CD14-positive monocyte (primary cell): ENCODE measurements around the gene GIN1. TPM values are rescaled to one million over a fixed set of nuclear protein-coding genes. Genes with fewer than 3 reads are reported as not detected.

ENCODE experiments used
- DNase-seq, 3 donors: peaks; one replicate each; pipeline ENCODE4 v3.0.0-alpha.2; 2011 to 2022
- H2AFZ ChIP-seq: 2 replicates; pipeline ENCODE4 v1.6.0; 2012; ENCODE audit warnings: mild to moderate bottlenecking, low read depth, low read length, inconsistent platforms; ENCODE audit not compliant: insufficient read depth, poor library complexity, severe bottlenecking
- H3K27ac ChIP-seq, 2 donors: 1 replicate in 1 of 2; 2 replicates in 1 of 2; pipeline ENCODE4 v1.5.1; 2012 to 2013; ENCODE audit warnings: low read length in 2 of 2, control low read depth in 1 of 2, inconsistent platforms in 1 of 2, low read depth in 1 of 2, mild to moderate bottlenecking in 1 of 2
- H3K27me3 ChIP-seq, 2 donors: one replicate each; pipeline versions ENCODE4 v1.6.0 to v1.6.1; 2011 to 2013; ENCODE audit warnings: low read length in 2 of 2; ENCODE audit not compliant: control insufficient read depth in 2 of 2, insufficient read depth in 2 of 2
- H3K36me3 ChIP-seq, 2 donors: replicated peaks in 1 of 2; 1 replicate in 1 of 2; 2 replicates in 1 of 2; pipeline versions ENCODE4 v1.5.1 to v1.6.1; 2012 to 2013; ENCODE audit warnings: low read length in 2 of 2, control low read depth in 1 of 2, inconsistent platforms in 1 of 2, mild to moderate bottlenecking in 1 of 2; ENCODE audit not compliant: insufficient read depth in 2 of 2, control insufficient read depth in 1 of 2
- H3K4me1 ChIP-seq, 2 donors: 1 replicate in 1 of 2; 2 replicates in 1 of 2; pipeline versions ENCODE4 v1.5.1 to v1.6.1; 2012 to 2013; ENCODE audit warnings: low read length in 2 of 2, control low read depth in 1 of 2, inconsistent platforms in 1 of 2, mild to moderate bottlenecking in 1 of 2, moderate library complexity in 1 of 2; ENCODE audit not compliant: insufficient read depth in 2 of 2, control insufficient read depth in 1 of 2
- H3K4me2 ChIP-seq: replicated peaks from 2 replicates; pipeline ENCODE3; 2012; ENCODE audit warnings: low read length, moderate library complexity, mild to moderate bottlenecking; ENCODE audit not compliant: poor library complexity, severe bottlenecking; ENCODE audit errors: extremely low read depth
- H3K4me3 ChIP-seq, 3 experiments: fragments of 200-600 bp in 1 of 3; sonication (generic) in 1 of 3; replicated peaks in 1 of 3; 1 replicate in 2 of 3; 2 replicates in 1 of 3; pipeline ENCODE4 v1.5.1; 2011 to 2013; ENCODE audit warnings: low read length in 3 of 3, mild to moderate bottlenecking in 3 of 3, control low read depth in 2 of 3, low read depth in 2 of 3, inconsistent platforms in 1 of 3, moderate library complexity in 1 of 3
- H3K79me2 ChIP-seq: 2 replicates; pipeline ENCODE4 v1.6.0; 2012; ENCODE audit warnings: mild to moderate bottlenecking, control low read depth, inconsistent platforms, low read length, moderate library complexity; ENCODE audit not compliant: insufficient read depth
- H3K9ac ChIP-seq: 2 replicates; pipeline ENCODE4 v1.6.0; 2017; ENCODE audit warnings: low read length, mild to moderate bottlenecking; ENCODE audit not compliant: insufficient read depth, poor library complexity, severe bottlenecking
- H3K9me3 ChIP-seq, 2 donors: replicated peaks in 1 of 2; 1 replicate in 1 of 2; 2 replicates in 1 of 2; pipeline versions ENCODE4 v1.5.1 to v1.6.1; 2012 to 2013; ENCODE audit warnings: low read length in 2 of 2, control low read depth in 1 of 2; ENCODE audit not compliant: control insufficient read depth in 1 of 2, insufficient read depth in 1 of 2
- H4K20me1 ChIP-seq: 2 replicates; pipeline ENCODE4 v1.6.0; 2012; ENCODE audit warnings: mild to moderate bottlenecking, low read length, control low read depth, moderate library complexity; ENCODE audit not compliant: insufficient read depth
- H3K27ac Mint-ChIP-seq, 7 donors: one replicate each; pipeline ENCODE4 v1.8.0; 2020; ENCODE audit warnings: mild to moderate bottlenecking in 7 of 7, mixed read lengths in 7 of 7, moderate library complexity in 6 of 7, inconsistent platforms in 2 of 7
- H3K27me3 Mint-ChIP-seq, 3 donors: one replicate each; pipeline ENCODE4 v1.8.0; 2021 to 2022; ENCODE audit warnings: low read depth in 3 of 3, mild to moderate bottlenecking in 3 of 3, mixed read lengths in 3 of 3, moderate library complexity in 3 of 3, inconsistent platforms in 1 of 3
- H3K36me3 Mint-ChIP-seq, 2 donors: one replicate each; pipeline ENCODE4 v1.8.0; 2020; ENCODE audit warnings: mixed read lengths in 2 of 2, inconsistent platforms in 1 of 2, mild to moderate bottlenecking in 1 of 2
- H3K4me1 Mint-ChIP-seq: one replicate; pipeline ENCODE4 v1.8.0; 2020; ENCODE audit warnings: mild to moderate bottlenecking, mixed read lengths
- H3K4me3 Mint-ChIP-seq, 2 donors: one replicate each; pipeline ENCODE4 v1.8.0; 2020; ENCODE audit warnings: mild to moderate bottlenecking in 2 of 2, mixed read lengths in 2 of 2, moderate library complexity in 1 of 2
- H3K9me3 Mint-ChIP-seq, 7 donors: one replicate each; pipeline ENCODE4 v1.8.0; 2020 to 2022; ENCODE audit warnings: mixed read lengths in 7 of 7, mild to moderate bottlenecking in 6 of 7, moderate library complexity in 6 of 7, inconsistent platforms in 2 of 7
- WGBS: methylation state at CpG from one replicate; pipeline ENCODE4 v1.1.5; 2013; ENCODE audit warnings: missing lambda C conversion rate; ENCODE audit not compliant: insufficient coverage; 5-methylcytosine and 5-hydroxymethylcytosine counted together
- intact Hi-C, 2 donors: fragments of 100-400 bp; cut with micrococcal nuclease; formaldehyde crosslinking; loops; one replicate each; pipeline versions ENCODE4 v1.15.0 to v1.15.1; 2023
- polyA plus RNA-seq, 3 donors: library from polyadenylated mRNA; depleted of rRNA in 1 of 3; unstranded in 2 of 3; stranded (reverse) in 1 of 3; fragments of 300-500 nt in 2 of 3; fragments of >200 nt in 1 of 3; fragmentation: Illumina TruSeq in 2 of 3; gene quantifications; 1 replicate in 2 of 3; 2 replicates in 1 of 3; pipeline ENCODE4 v1.2.3, GENCODE V29; 2012 to 2021
- TF ChIP-seq, protein P1 (sequence below): fragments of 200-600 bp; IDR thresholded peaks from one replicate; pipeline ENCODE4 v1.8.0; 2022; ENCODE audit warnings: antibody characterized with exemption, mild to moderate bottlenecking

Gene GIN1
- polyA plus RNA-seq, 3 donors = 2.2 to 4.7 (median 3.7) TPM

DNA sequence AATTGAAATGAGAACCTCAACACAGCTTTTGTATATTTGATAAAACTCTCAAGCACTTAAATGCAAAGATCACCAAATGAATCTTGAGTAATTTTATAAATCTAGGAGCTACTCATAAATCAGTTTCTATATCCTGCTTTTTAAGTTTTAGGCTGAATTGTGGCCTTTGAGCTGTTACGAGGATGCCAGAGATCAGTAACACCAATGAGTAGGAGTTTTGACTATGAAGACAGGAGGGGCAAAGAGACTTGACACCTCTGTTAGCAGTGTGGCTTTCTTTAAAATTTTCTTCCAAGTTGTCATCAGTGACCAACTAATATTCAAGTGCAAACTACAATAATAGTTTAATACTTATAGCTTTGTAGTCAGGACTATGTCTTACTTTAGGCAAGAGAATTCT lies 12.7 kb upstream of the GIN1 start:
- TF ChIP-seq, protein P1, sequence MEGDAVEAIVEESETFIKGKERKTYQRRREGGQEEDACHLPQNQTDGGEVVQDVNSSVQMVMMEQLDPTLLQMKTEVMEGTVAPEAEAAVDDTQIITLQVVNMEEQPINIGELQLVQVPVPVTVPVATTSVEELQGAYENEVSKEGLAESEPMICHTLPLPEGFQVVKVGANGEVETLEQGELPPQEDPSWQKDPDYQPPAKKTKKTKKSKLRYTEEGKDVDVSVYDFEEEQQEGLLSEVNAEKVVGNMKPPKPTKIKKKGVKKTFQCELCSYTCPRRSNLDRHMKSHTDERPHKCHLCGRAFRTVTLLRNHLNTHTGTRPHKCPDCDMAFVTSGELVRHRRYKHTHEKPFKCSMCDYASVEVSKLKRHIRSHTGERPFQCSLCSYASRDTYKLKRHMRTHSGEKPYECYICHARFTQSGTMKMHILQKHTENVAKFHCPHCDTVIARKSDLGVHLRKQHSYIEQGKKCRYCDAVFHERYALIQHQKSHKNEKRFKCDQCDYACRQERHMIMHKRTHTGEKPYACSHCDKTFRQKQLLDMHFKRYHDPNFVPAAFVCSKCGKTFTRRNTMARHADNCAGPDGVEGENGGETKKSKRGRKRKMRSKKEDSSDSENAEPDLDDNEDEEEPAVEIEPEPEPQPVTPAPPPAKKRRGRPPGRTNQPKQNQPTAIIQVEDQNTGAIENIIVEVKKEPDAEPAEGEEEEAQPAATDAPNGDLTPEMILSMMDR = no peak
- DNase-seq = no peak
- Histone ChIP-seq H3K4me2 (no peak overlapping the region), H3K4me1 (no peaks in the 10 kb centered on the region), H4K20me1 (peaks cover 12% of the 10 kb centered on the region), H3K9me3 (no peaks in the 10 kb centered on the region), H3K27ac (no peak overlapping the region), H2AFZ (no peak overlapping the region), H3K36me3 (peaks cover 13 to 71% of the 10 kb centered on the region in 2 donors), H3K9ac (no peak overlapping the region), H3K4me3 (no peak overlapping the region), H3K79me2 (peaks cover 32% of the 10 kb centered on the region), H3K27me3 (no peaks in the 10 kb centered on the region)
- H3K27ac Mint-ChIP-seq = peak overlapping the region in 1 of 7 donors; percentile 51
- peaks cover 1% of the 10 kb centered on the region for H3K4me1 Mint-ChIP-seq
- intact Hi-C loops = no loop called here
- H3K9me3 Mint-ChIP-seq = no peaks in the 10 kb centered on the region
- WGBS = no CpG with 5 or more reads among the region's 1 CpG
- no peak overlapping the region for H3K4me3 Mint-ChIP-seq
- H3K27me3 Mint-ChIP-seq = no peaks in the 10 kb centered on the region
- peaks cover 34 to 35% of the 10 kb centered on the region in 2 donors for H3K36me3 Mint-ChIP-seq

DNA sequence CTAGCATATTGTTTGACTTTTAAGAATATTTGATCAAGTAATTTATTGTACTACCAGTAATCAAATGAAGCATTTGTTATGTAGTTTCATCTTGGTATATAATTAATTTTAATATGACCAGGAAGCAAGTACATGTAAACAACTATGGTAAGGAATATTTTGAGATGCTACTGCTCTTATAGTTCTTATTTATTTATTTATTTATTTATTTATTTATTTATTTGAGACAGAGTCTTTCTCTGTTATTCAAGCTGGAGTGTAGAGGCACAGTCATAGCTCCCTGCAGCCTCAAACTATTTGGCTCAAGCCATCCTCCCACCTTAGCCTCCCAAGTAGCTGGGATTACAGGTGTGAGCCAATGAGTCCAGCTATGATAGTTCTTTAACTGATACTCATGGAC lies 8.3 kb upstream of the GIN1 start:
- no peak overlapping the region for H3K4me2 ChIP-seq
- no peak overlapping the region for H3K9ac ChIP-seq
- H3K27ac Mint-ChIP-seq = no peak overlapping the region
- H3K79me2 ChIP-seq = peaks cover 76% of the 10 kb centered on the region
- H2AFZ ChIP-seq = no peak overlapping the region
- H3K4me3 Mint-ChIP-seq = no peak overlapping the region
- H3K27ac ChIP-seq = no peak overlapping the region
- H3K36me3 ChIP-seq = peaks cover 0 to 36% of the 10 kb centered on the region in 2 donors
- no peaks in the 10 kb centered on the region for H3K27me3 ChIP-seq
- TF ChIP-seq, protein P1 = no peak
- H4K20me1 ChIP-seq = peaks cover 39% of the 10 kb centered on the region
- no peak for DNase-seq
- H3K4me1 Mint-ChIP-seq = peaks cover 7% of the 10 kb centered on the region
- no peak overlapping the region for H3K4me3 ChIP-seq
- no peaks in the 10 kb centered on the region for H3K4me1 ChIP-seq
- intact Hi-C loops = no loop called here
- no peaks in the 10 kb centered on the region for H3K9me3 Mint-ChIP-seq
- peaks cover 28 to 30% of the 10 kb centered on the region in 2 donors for H3K36me3 Mint-ChIP-seq
- no peaks in the 10 kb centered on the region for H3K27me3 Mint-ChIP-seq
- no peaks in the 10 kb centered on the region for H3K9me3 ChIP-seq
